Prostate gland (tissue), 2 donors: Measurements from ENCODE around the gene ARL3.

ENCODE experiments used
- CTCF ChIP-seq, 4 experiments: fragments of 200-600 bp in 2 of 4; fragments of 450-650 bp in 2 of 4; sonication (generic) in 2 of 4; IDR thresholded peaks; 1 replicate in 3 of 4; 2 replicates in 1 of 4; pipeline ENCODE4 v1.5.1; 2016 to 2019; ENCODE audit warnings: antibody characterized with exemption in 4 of 4, mild to moderate bottlenecking in 2 of 4, moderate library complexity in 2 of 4
- POLR2A ChIP-seq: fragments of 450-650 bp; IDR thresholded peaks from one replicate; pipeline ENCODE4 v1.6.1; 2016; ENCODE audit warnings: antibody characterized with exemption, mild to moderate bottlenecking
- POLR2AphosphoS5 ChIP-seq: sonication (generic); formaldehyde crosslinking; IDR thresholded peaks from one replicate; pipeline ENCODE4 v1.6.1; 2017; ENCODE audit warnings: antibody characterized with exemption

- TF ChIP-seq CTCF (IDR thresholded peaks at IDR 0.05) (no peak), POLR2A (no peak), POLR2AphosphoS5 (no peak)
Observed at GRCh38 chr10:102628451-102628911, 85.7 kb downstream of the ARL3 start.
